HG03342 (cell line): ENCODE results near the gene GLI2.

ENCODE experiments used
- ATAC-seq: cut with Tn5 transposase; IDR thresholded peaks from one replicate; pipeline ENCODE4 v1.9.1; 2021; ENCODE audit warnings: mild to moderate bottlenecking, moderate library complexity; ENCODE audit not compliant: unreplicated experiment

GLI2 gene

GRCh38 chr2:120750488-120751210 lies 15.0 kb downstream of the GLI2 start:
- no peak for ATAC-seq

DNA sequence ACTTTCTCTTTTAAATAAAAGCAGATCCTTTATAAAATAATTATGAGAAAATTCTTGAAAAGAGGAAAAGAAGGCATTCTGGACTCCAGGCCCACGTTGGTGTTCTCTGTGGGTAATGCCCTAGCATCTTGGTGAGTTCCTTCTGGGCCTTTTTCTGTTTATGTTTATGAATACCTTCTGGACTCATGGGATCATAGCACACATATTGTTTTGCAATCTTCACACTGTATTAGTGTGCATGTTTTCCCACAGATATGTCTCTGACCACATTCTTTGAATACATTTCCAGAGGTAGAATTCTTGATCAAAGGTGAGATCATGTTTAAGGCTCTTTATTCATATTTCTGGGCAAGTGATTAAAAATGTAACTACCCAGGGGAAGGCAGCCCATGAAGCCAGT lies 15.9 kb downstream of the GLI2 start:
- no peak for ATAC-seq

DNA sequence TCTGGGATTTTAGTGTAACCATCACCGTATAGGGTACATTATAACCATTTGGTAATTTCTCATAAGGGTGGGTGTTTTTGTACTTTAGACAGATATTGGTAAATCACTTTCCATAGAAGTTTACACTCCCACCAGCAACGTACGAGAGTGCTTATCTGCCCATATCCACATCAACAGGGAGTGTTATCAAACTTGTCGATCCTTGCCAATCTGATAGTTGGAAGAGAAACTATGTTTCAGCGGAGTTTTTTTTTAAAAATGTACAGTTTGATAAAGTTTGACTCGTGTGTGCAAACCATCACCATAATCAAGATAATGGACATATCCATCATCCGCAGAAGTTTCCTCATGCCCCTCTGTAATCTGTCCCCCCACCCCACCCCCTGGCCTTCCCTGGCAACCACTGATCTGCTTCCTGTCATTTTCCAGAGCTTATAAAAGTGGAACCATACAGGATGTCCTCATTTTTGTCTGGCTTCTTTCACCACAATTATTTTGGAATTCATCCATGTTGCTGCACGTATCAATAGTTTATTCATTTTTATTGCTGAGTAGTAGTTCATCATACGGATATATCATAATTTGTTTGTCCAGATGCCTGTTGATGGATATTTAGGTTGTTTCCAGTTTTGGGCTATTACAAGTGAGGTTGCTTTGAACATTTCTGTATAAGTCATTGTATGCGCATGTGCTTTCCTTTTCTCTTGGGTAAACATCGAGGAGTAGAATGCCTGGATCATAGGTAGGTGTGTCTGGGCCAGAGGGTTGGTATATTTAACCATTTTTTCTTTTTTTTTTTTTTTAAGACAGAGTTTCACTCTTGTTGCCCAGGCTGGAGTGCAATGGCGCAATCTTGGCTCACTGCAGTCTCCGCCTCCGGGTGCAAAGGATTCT lies 18.6 kb downstream of the GLI2 start:
- no peak for ATAC-seq

GRCh38 chr2:120758181-120759144 lies 22.8 kb downstream of the GLI2 start:
- no peak for ATAC-seq

- ATAC-seq, result no peak
These were observed 24.1 kb downstream of the GLI2 start for GRCh38 chr2:120759543-120760331.

DNA sequence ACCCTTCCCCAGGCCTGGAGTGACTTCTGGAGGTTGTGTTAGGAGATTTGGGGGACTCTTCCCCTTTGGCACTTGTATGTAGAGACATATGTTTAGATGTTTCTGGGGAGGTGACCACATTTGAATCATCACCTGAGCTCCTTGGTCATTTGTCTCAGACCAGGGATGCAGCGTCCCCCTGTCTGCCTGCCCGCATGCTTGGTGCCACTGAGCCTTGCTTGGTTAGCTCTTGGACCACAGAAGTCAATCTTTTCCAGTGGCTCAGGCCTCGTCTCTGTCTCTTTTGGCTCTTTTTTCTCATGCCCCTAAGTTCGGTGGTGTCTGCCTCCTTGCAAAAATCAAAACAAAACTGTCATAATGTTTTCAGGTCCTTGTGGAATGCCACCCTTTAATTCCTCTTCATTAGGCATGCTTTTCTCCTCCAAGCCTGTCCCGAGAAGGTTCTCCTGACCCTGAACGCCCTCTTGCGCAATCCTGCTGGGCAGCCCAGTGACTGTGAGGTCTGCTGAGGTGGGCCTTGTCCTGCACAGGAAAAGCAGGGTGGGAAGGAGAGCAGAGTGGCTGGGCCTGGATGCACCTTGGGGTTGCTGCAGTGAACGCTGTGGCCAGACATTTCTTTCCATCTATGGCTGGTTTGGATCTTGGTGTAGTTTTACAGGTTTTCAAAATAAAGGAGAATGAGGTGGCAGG lies 24.9 kb downstream of the GLI2 start:
- ATAC-seq, result no peak

DNA sequence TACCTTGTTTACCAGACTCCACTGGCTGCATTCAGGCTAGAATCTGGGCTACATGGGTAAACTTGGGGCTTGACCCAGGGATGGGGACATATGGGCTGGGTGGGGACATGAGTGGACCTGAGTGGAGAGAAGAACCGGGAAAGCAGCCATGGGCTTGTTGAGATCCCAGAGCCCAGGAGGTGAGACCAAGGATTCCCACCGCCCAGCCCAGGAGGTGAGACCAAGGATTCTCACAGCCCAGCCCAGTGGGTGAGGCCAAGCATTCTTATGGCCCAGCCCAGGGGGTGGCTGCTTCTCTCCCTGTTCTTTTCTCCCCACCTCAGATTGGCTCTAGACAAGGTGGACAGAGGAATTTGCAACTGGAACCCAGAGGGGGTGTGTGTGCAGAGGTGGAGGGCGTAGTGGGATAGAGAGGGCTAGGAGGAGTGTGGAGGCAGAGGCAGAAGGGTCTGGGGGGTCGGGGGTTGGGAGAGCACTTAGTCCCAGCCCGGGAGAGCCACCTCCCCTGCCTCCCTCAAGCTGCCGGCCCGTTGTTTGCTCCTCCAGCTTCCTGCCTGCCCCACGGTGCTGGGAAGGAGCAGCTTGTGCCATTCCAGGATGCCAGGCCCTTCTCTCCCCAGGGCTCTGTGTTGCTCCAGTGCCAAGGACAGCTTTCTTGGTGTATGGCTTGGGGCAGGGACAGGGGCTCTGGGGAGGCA lies 25.6 kb downstream of the GLI2 start:
- no peak for ATAC-seq

DNA sequence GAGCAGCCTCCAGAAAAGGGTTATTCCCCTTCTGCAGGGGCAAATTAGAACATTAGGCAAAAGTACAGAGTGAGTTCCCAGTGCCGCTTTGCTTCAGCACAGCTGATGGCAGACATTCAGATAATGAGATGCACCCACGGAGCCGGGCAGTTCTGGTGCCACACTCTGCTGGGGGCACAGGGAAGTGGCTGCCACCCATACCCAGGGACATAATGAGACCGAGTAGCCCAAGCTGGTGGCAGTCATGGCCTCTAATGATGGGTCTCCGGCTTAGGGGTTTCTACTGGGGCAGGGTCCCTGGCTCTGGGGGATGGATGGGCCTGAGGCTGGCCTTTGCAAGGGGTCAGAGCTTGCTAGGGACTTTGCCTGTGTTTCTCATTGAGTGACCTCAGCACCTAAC lies 26.2 kb downstream of the GLI2 start:
- no peak for ATAC-seq

- no peak for ATAC-seq
These were observed 26.8 kb downstream of the GLI2 start for GRCh38 chr2:120762341-120763061.

DNA sequence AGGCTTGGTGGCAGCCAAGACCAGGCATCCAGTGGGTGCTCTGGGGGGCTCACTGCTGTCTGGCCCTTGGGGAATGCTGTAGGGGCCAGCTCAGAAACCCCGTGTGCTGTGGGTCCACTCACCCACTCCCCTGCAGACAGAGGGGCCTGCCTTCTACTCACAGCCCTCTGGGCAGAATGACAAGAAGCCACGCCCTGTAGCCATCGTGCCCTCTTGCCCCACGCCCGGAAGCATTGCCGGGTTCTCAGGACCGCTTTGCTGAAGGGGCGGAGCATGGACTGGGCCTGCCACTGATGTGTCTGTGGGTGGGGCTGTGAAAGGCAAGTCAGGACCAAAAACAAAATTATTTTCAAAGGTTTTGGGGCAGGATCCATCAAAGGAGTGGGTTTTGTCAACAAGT lies 27.8 kb downstream of the GLI2 start:
- no peak for ATAC-seq

DNA sequence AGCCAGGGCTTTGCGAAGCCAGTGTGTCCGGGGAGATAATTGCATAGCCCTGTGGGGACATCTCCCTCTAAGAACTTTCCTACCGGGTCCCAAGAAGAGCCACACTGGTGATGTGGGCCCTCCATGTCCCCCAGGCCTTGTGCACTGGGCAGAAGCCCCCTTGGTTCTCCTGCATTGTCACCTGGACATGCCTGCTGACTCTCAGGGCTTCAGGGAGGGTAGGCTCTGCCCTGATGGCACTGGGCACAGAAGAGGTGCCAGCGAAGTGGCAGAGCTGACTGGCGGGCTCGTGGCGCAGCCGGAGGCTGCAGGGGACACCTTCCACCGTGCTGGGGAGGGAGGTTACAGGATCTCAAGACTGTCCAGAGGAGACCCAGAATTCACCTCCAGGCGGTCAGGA lies 28.3 kb downstream of the GLI2 start:
- no peak for ATAC-seq

- no peak for ATAC-seq
These were observed 28.8 kb downstream of the GLI2 start for GRCh38 chr2:120764492-120764891.

GRCh38 chr2:120764991-120765677 lies 29.5 kb downstream of the GLI2 start:
- ATAC-seq, result no peak

GRCh38 chr2:120765678-120766469 lies 30.2 kb downstream of the GLI2 start:
- no peak for ATAC-seq

GRCh38 chr2:120766470-120767351 lies 31.0 kb downstream of the GLI2 start:
- ATAC-seq, result no peak

DNA sequence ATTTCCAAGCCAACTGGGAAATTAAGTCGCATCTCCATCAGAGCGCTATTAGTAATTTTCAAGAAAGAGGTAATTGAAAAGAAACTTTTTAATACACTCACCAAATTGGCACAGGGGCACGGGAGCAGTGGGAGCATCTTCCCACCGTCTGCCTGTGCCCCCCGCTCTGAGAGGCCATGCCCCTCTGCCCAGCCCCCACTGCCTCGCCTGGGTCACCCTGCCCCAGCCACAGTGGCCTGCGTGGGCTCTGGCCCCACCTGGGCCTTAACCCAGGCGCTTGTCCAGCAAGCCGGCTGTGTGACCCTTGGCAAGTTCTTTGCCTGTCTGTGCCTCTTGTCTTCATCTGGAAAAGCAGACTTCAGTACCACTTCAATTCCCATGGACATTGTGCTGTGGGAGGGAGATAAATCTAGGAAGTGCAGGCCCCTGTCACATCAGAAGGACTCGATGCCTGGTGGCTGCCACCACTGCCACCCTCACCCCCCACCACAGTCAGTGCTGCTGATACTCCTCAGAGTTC lies 31.9 kb downstream of the GLI2 start:
- ATAC-seq, result no peak
